GM12878 (cell line): Measurements from ENCODE around the gene TEKT5. TPM values are rescaled to one million over a fixed set of nuclear protein-coding genes. Genes with fewer than 3 reads are reported as not detected.

Experiments used
- BCL11A ChIP-seq: IDR thresholded peaks from 2 replicates; pipeline ENCODE4 v1.6.1; 2011; ENCODE audit warnings: low read depth, low read length
- CBFB ChIP-seq: IDR thresholded peaks from 2 replicates; pipeline ENCODE4 v1.6.1; 2016; ENCODE audit warnings: antibody characterized with exemption, low read depth
- CHD1 ChIP-seq: IDR thresholded peaks from 2 replicates; pipeline ENCODE4 v1.6.1; 2012; ENCODE audit warnings: low read depth, low read length, improper control_type of control experiment
- EED ChIP-seq: sonication (generic); IDR thresholded peaks from 2 replicates; pipeline ENCODE4 v1.6.1; 2016; ENCODE audit warnings: antibody characterized with exemption, low read depth
- EZH2 ChIP-seq: IDR thresholded peaks from 2 replicates; pipeline ENCODE4 v1.6.1; 2012; ENCODE audit warnings: low read depth, mild to moderate bottlenecking, control low read depth, inconsistent platforms, low read length, borderline replicate concordance; ENCODE audit not compliant: control insufficient read depth
- GATAD2B ChIP-seq: fragments of 450-650 bp; conservative IDR thresholded peaks from 2 replicates; pipeline ENCODE4 v1.6.1; 2017; ENCODE audit warnings: low read depth, mild to moderate bottlenecking, moderate library complexity
- IKZF1 ChIP-seq: fragments of 450-650 bp; conservative IDR thresholded peaks from 2 replicates; pipeline ENCODE4 v1.6.1; 2017; ENCODE audit warnings: antibody characterized with exemption, mild to moderate bottlenecking
- IRF4 ChIP-seq: IDR thresholded peaks from 2 replicates; pipeline ENCODE4 v1.6.1; 2011; ENCODE audit warnings: low read depth, low read length
- KAT2A ChIP-seq: conservative IDR thresholded peaks from 2 replicates; pipeline ENCODE4 v1.6.1; 2011; ENCODE audit warnings: low read depth, low read length; ENCODE audit not compliant: control insufficient read depth
- MLLT1 ChIP-seq: fragments of 450-650 bp; IDR thresholded peaks from 2 replicates; pipeline ENCODE4 v1.6.1; 2016; ENCODE audit warnings: mild to moderate bottlenecking
- NFXL1 ChIP-seq: fragments of 450-650 bp; IDR thresholded peaks from 2 replicates; pipeline ENCODE4 v1.6.1; 2017; ENCODE audit warnings: antibody characterized with exemption, mild to moderate bottlenecking, borderline replicate concordance
- NFYA ChIP-seq: IDR thresholded peaks from 2 replicates; pipeline ENCODE4 v1.6.1; 2011; ENCODE audit warnings: low read depth, mild to moderate bottlenecking, low read length, improper control_type of control experiment, borderline replicate concordance
- PAX5 ChIP-seq: IDR thresholded peaks from 2 replicates; pipeline ENCODE4 v1.6.1; 2011; ENCODE audit warnings: low read depth, low read length, borderline replicate concordance
- PBX3 ChIP-seq: IDR thresholded peaks from 2 replicates; pipeline ENCODE4 v1.6.1; 2011; ENCODE audit warnings: mild to moderate bottlenecking, low read depth, low read length, moderate library complexity; ENCODE audit not compliant: insufficient replicate concordance
- POLR2A ChIP-seq: IDR thresholded peaks from 2 replicates; pipeline ENCODE4 v1.6.1; 2011; ENCODE audit warnings: low read depth, mild to moderate bottlenecking, low read length
- POU2F2 ChIP-seq: IDR thresholded peaks from 3 replicates; pipeline ENCODE4 v1.6.1; 2011; ENCODE audit warnings: low read depth, mild to moderate bottlenecking, low read length, borderline replicate concordance
- RBBP5 ChIP-seq: fragments of 200-600 bp; sonication (generic); conservative IDR thresholded peaks from 2 replicates; pipeline ENCODE4 v1.6.1; 2016
- RFX5 ChIP-seq: IDR thresholded peaks from 2 replicates; pipeline ENCODE4 v1.6.1; 2011; ENCODE audit warnings: low read depth, low read length, improper control_type of control experiment
- SMAD1 ChIP-seq: fragments of 450-650 bp; IDR thresholded peaks from 2 replicates; pipeline ENCODE4 v1.6.1; 2018; ENCODE audit warnings: mild to moderate bottlenecking, low read depth; ENCODE audit not compliant: partially characterized antibody
- SMARCA5 ChIP-seq: fragments of 450-650 bp; IDR thresholded peaks from 2 replicates; pipeline ENCODE4 v1.6.1; 2017; ENCODE audit warnings: mild to moderate bottlenecking
- SUZ12 ChIP-seq: fragments of 200-600 bp; sonication (generic); IDR thresholded peaks from one replicate; pipeline ENCODE4 v1.6.1; 2018; ENCODE audit warnings: antibody characterized with exemption, mild to moderate bottlenecking; ENCODE audit not compliant: unreplicated experiment
- TCF12 ChIP-seq: IDR thresholded peaks from 2 replicates; pipeline ENCODE4 v1.6.1; 2011; ENCODE audit warnings: low read depth, mild to moderate bottlenecking, low read length
- YBX1 ChIP-seq: fragments of 450-650 bp; IDR thresholded peaks from 2 replicates; pipeline ENCODE4 v1.6.1; 2016; ENCODE audit warnings: antibody characterized with exemption
- YY1 ChIP-seq: IDR thresholded peaks from 2 replicates; pipeline ENCODE4 v1.6.1; 2011; ENCODE audit warnings: low read depth, mild to moderate bottlenecking, low read length
- ZBTB40 ChIP-seq: fragments of 450-650 bp; IDR thresholded peaks from 2 replicates; pipeline ENCODE4 v1.6.1; 2016; ENCODE audit warnings: mild to moderate bottlenecking, moderate library complexity, borderline replicate concordance
- ZNF274 ChIP-seq: IDR thresholded peaks from one replicate; pipeline ENCODE4 v1.8.0; 2011; ENCODE audit not compliant: insufficient read length, insufficient read depth
- ZZZ3 ChIP-seq: IDR thresholded peaks from 2 replicates; pipeline ENCODE4 v1.6.1; 2011; ENCODE audit warnings: low read depth; ENCODE audit not compliant: control insufficient read depth, insufficient read length
- polyA plus RNA-seq, 11 experiments: library from polyadenylated mRNA; depleted of rRNA in 4 of 11; unstranded in 6 of 11; stranded (reverse) in 5 of 11; fragments of >200 nt; fragmentation: Nextera tagmentation in 4 of 11; fragmentation: Illumina TruSeq in 1 of 11; extraction: Ambion mirVana in 4 of 11; extraction: Trizol in 1 of 11; gene quantifications; 1 replicate in 1 of 11; 2 replicates in 10 of 11; pipeline versions ENCODE4 v1.2.1 to v1.2.3, GENCODE V29; 2011 to 2016; ENCODE audit warnings: inconsistent platforms in 2 of 11, missing spikeins in 2 of 11, low read depth in 1 of 11
- total RNA-seq, 4 experiments: library from RNA; depleted of rRNA in 3 of 4; stranded (reverse); fragments of >200 nt in 3 of 4; fragmentation: Illumina TruSeq in 1 of 4; extraction: Trizol in 1 of 4; gene quantifications; 2 replicates each; pipeline versions ENCODE4 v1.2.1 to v1.2.3, GENCODE V29; 2013 to 2021

Gene TEKT5
- total and polyA plus RNA-seq, 10 of the 15 experiments (the other 5 are each of a cell fraction or from before 2014, with no cell fraction given), result 0.19 to 2.2 (median 0.68) TPM; not detected in 1

- peak; percentile 93 for TF ChIP-seq ZBTB40
- peak; percentile 88 for TF ChIP-seq GATAD2B
- TF ChIP-seq ZNF274, result no peak
- TF ChIP-seq POLR2A, result peak; percentile 96
- peak; percentile 83 for TF ChIP-seq YY1
- TF ChIP-seq CBFB, result peak; percentile 29; the same call in 1 of the 2 replicates
- no peak for TF ChIP-seq EED
- TF ChIP-seq NFYA, result no peak
- no peak for TF ChIP-seq SMAD1
- TF ChIP-seq CHD1, result no peak
- peak; percentile 81 for TF ChIP-seq IKZF1
- TF ChIP-seq EZH2, result no peak
- no peak for TF ChIP-seq NFXL1
- TF ChIP-seq RBBP5, result no peak
- TF ChIP-seq TCF12, result peak; percentile 32; the same call in 1 of the 2 replicates
- TF ChIP-seq POU2F2, result peak; percentile 81; the same call in 2 of the 3 replicates
- TF ChIP-seq SMARCA5, result no peak
- no peak for TF ChIP-seq KAT2A
- TF ChIP-seq YBX1, result no peak
- TF ChIP-seq IRF4, result no peak
- peak; percentile 85 for TF ChIP-seq MLLT1
- no peak for TF ChIP-seq BCL11A
- no peak for TF ChIP-seq RFX5
- no peak for TF ChIP-seq ZZZ3
- TF ChIP-seq PBX3, result peak; percentile 93
- no peak for TF ChIP-seq SUZ12
- no peak; the same call in 1 of the 2 replicates for TF ChIP-seq PAX5
These were observed 49.1 kb upstream of the TEKT5 start, which contains the start of gene NUBP1 (continued) for GRCh38 chr16:10743610-10744369.
